AG09319 (cell line): ENCODE measurements around the gene MARCHF3.
A peak's percentile ranks its signal among the peaks of the same experiment; 100 is the strongest.
"Not testable (repeated sequence)": the region's sequence is repeated elsewhere in the genome, so short reads cannot be mapped to it uniquely, and the experiment has no call there.

Experiments
- DNase-seq: peaks from one replicate; pipeline ENCODE4 v3.0.0-alpha.2; 2010; ENCODE audit warnings: low read depth; ENCODE audit errors: extremely low read depth
- TF ChIP-seq, protein P1 (sequence below): IDR thresholded peaks from 2 replicates; pipeline ENCODE4 v1.5.1; 2011; ENCODE audit warnings: low read depth, mild to moderate bottlenecking, inconsistent platforms, low read length, moderate library complexity

Gene MARCHF3

DNA sequence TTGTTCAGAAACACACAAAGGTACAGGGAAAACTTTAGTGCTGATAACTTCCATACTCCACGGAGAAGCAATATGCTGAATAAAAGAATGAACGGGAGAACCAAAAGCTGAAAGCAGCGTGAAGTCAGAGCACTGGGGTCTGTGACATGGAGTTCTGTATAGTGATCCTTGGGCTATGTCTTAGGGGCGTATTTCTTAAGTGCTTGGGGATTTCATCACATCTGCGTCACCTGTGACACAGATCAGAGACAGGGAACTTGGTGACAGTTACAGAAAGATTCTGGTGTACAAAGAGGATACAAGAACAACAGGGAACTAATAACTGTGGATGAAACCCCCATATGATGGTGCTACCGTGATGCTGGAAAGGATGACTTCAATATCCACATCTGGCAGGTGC lies 81.9 kb downstream of the MARCHF3 start:
- TF ChIP-seq, protein P1, sequence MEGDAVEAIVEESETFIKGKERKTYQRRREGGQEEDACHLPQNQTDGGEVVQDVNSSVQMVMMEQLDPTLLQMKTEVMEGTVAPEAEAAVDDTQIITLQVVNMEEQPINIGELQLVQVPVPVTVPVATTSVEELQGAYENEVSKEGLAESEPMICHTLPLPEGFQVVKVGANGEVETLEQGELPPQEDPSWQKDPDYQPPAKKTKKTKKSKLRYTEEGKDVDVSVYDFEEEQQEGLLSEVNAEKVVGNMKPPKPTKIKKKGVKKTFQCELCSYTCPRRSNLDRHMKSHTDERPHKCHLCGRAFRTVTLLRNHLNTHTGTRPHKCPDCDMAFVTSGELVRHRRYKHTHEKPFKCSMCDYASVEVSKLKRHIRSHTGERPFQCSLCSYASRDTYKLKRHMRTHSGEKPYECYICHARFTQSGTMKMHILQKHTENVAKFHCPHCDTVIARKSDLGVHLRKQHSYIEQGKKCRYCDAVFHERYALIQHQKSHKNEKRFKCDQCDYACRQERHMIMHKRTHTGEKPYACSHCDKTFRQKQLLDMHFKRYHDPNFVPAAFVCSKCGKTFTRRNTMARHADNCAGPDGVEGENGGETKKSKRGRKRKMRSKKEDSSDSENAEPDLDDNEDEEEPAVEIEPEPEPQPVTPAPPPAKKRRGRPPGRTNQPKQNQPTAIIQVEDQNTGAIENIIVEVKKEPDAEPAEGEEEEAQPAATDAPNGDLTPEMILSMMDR = no peak
- no peak for DNase-seq

DNA sequence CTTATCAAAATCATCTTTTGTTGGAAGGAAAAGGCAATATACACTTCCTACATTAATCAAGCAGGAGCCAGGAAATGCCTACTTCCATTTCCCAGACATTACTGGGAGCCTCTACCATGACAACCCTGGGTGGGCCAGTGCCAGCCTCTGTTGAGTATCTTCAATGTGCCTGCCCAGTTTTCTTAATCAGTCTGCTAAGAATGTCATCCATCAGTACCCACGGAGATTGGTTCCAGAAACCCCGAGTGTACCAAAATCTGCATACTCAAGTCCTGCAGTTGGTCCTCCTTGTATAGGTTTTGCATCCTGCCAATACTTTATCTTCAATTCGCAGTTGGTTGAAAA lies 82.4 kb downstream of the MARCHF3 start:
- no peak for DNase-seq
- TF ChIP-seq, protein P1 = no peak

DNA sequence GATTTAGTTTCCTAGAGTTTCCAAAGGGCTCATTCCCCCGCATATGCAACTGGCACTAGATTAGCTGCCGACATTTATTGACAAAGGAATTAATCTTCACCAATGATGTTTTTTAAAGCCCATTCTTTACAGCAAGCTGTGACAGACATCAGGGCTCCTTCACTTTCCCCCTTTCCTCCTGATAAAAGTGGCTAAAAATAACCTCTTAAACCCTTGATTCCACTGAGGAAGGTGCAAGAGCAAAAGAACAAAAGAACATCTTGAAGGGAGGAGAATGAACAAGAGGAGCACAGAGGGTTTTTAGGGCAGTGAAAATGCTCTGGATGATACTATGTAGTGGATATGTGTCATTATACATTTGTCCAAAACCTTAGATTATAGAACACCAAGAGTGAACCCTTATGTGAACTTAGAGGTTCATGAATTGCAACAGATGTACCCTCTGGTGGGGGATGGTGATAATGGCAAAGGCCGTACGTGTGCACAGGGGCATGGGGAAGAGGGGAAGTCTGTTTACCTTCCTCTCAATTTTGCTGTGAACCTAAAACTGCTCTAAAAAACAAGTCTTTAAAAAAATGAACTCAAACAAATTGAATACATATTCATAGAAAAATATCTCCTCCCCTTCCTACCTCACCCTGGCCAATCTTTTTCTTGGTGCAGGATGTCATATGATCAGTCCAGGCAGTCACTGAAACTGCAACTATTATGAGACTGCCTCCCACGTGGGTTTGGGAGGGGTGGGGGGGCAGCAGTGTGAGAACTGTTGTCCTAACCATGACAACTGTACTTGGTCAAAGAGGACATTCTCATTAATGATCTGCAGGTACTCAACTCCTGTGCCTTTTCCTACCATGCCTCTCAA lies 83.0 kb downstream of the MARCHF3 start:
- TF ChIP-seq, protein P1 = no peak
- no peak for DNase-seq

DNA sequence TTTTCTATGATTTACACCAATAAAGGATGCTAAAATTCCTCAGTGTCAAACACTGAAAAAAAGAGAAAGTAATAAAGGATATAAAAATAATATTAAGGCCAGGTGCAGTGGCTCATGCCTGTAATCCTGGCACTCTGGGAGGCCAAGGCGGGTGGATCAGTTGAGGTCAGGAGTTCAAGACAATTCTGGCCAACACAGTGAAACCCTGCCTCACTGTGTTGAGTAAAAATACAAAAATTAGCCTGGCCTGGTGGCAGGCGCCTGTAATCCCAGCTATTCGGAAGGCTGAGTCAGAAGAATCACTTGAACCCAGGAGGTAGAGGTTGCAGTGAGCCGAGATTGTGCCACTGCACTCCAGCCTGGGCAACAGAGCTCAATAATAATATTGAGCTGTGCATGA lies 87.5 kb downstream of the MARCHF3 start:
- not testable (repeated sequence) for DNase-seq

DNA sequence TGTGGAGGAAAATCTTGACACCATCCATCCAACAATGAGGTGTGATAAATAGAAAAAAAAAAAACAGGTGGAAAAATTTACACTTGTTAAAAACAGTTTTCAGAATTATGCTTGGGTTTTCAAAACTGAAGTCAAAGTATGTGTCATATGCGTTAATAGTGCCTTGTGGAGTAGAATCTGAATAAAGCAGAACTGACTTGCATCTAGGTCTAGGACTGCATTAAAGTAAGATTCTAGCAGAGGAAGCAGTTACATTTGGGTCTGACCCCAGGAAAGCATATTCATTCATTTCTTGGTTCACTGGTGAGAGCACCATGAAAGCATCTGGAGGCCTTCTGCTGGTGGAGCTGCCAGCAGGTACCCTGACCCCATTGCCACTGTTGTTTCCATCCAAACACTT lies 89.0 kb downstream of the MARCHF3 start:
- DNase-seq = no peak
- TF ChIP-seq, protein P1 = no peak

DNA sequence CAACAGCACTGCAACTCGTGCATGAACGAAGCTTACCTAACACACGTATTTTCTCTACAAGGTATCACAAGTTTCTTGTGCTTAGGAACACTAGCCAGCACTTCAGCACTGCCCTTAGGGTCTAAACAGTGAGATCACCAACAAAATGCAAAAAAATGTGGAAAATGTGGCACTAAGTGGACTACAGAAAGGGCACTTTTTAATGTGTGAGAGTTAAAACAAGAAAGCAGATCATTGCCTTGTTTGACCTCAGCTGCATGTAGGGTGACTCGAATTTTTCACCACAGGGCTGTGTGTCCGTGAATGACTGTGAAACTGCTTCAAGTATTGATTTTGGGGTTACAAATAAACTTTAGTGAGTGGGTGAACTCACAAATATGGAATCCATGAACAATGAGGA lies 90.5 kb downstream of the MARCHF3 start:
- no peak for DNase-seq
- TF ChIP-seq, protein P1 = no peak

DNA sequence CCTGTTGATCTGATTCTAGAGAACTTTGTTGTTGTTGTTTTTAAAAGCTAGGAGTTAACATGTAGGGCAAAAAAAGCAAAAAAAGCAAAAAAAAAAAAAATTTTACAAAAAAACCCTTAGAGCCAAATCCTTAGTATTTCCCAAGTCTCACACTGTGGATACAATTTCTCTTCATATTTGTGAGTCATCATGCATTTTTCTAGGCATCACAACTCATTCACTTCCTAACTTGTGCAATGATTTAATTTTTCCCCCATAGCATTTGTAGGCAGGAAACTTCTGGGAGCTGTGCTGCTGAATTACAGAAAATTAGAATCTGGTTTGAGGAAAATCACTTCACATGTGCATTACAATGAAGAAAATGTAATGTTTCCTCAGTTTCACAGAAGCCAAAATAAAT lies 91.9 kb downstream of the MARCHF3 start:
- peak; percentile 44 for DNase-seq
- TF ChIP-seq, protein P1 = no peak

DNA sequence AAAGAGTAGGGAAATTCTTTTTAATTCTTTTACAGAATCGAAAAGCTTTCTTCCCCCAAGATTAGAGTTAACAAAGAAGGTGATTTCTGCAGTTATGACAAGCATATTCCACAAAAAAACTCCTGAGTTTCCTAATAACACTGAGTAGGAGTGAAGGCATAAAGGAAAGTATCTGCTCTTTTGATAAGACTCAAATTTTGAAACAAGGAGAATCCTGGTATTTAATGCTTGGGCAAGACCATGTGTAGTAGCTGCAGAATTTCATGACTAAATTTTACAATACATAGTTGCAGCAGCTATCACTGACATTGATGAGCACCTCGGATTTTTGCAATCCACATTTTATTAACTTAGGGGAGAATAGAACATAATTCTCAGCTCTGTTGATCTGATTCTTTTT lies 92.6 kb downstream of the MARCHF3 start:
- TF ChIP-seq, protein P1 = no peak
- DNase-seq = no peak
